Adipocyte (in vitro differentiated cells): ENCODE data around the gene TSPAN5.

Experiments
- DNase-seq: peaks from one replicate; pipeline ENCODE4 v3.0.0-alpha.2; 2015; ENCODE audit warnings: low read depth
- H3K27me3 ChIP-seq: replicated peaks from 2 replicates; pipeline ENCODE4 v1.7.0; 2013; ENCODE audit warnings: mild to moderate bottlenecking, low read length, moderate library complexity; ENCODE audit not compliant: control insufficient read depth, insufficient read depth
- H3K36me3 ChIP-seq: 2 replicates; pipeline ENCODE4 v1.7.0; 2013; ENCODE audit warnings: low read length, mild to moderate bottlenecking, moderate library complexity; ENCODE audit not compliant: control insufficient read depth, insufficient read depth, severe bottlenecking
- H3K4me1 ChIP-seq: 2 replicates; pipeline ENCODE4 v1.7.0; 2013; ENCODE audit warnings: mild to moderate bottlenecking, low read length, moderate library complexity; ENCODE audit not compliant: control insufficient read depth, insufficient read depth
- H3K4me3 ChIP-seq: 2 replicates; pipeline ENCODE4 v1.7.0; 2013; ENCODE audit warnings: mild to moderate bottlenecking, low read length, moderate library complexity
- H3K9ac ChIP-seq: 2 replicates; pipeline ENCODE4 v1.7.0; 2013; ENCODE audit warnings: mild to moderate bottlenecking, low read length, moderate library complexity
- H3K9me3 ChIP-seq: 2 replicates; pipeline ENCODE4 v1.7.0; 2013; ENCODE audit warnings: mild to moderate bottlenecking, low read length, moderate library complexity; ENCODE audit not compliant: control insufficient read depth

TSPAN5 gene

GRCh38 chr4:98519268-98519977 is 139.0 kb downstream of the TSPAN5 start:
- Histone ChIP-seq H3K4me3 (no peak overlapping the region), H3K36me3 (no peaks in the 10 kb centered on the region), H3K27me3 (no peaks in the 10 kb centered on the region), H3K9me3 (no peaks in the 10 kb centered on the region), H3K4me1 (peaks cover 63% of the 10 kb centered on the region), H3K9ac (peak overlapping the region; percentile 35)
- DNase-seq = peak; percentile 75

DNA sequence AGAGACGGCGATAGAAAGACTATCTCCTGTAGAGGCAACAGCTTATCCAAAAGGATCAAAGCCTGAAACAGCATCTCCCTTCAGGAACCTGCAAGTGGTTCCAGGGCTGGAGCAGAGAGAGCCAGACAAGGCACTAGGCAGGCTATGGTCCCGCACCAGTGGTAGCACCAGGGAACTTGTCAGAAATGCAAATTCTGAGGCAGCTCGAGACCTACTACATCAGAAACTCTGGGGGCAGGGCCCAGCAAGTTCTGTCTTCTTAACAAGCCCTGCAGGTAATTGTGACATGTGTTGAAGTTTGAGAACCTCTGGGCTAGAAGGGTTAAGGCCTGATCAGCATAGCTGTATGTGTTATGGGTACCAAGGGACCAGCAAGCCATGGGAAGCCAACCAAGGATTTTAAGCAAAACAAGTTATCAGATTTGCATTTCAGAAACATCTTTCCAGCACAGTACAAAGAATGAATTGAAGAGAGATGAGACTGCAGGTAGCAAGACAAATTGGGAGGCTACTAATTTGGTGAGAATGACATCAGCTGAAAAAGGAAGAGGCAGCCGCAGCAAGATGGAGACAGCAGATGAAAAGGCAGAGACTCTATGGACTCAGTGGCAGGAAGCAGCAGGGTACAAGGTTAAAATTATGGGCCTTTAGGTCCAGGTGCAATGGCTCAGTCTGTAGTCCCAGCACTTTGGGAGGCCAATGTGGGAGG is 139.7 kb downstream of the TSPAN5 start:
- Histone ChIP-seq H3K36me3 (no peaks in the 10 kb centered on the region), H3K4me1 (peaks cover 63% of the 10 kb centered on the region), H3K27me3 (no peaks in the 10 kb centered on the region), H3K9ac (no peak overlapping the region), H3K4me3 (no peak overlapping the region), H3K9me3 (no peaks in the 10 kb centered on the region)
- no peak for DNase-seq

DNA sequence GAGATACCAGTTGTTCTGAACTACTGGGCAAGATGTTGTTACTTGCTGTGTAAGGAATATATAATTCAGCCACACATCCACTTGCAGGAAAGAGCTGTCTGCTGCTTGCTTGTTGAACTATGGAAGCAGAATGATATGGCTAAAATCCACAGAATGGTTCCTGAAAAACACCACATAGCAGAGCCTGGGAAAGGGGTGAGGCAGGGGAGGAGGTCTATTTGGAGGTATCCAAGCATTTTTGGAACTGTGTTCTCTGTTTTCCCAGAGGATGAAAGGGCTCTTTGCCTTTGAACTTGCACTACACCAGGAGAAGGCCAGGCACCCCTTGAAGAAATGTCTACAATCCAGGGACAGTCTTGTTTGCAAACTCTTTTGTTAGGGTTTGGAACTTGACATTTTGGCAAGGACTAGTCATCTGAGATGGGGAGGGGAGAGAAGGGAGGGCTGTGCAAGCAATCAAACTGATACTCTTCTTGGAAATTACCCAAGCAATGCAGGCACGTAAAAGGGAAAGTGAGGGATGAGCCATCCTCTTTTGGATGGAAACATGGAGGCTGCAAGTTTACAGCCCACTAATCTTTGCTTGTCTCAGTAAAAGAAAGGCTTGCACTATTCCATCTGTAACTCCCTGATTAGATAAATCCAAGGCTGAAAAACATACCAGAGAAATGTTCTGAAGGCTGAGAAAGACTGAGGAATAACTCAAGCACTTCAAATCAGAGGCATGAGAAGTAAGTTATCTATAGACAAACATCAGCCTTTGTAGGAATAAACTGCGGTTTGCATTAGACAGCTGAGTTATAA is 141.0 kb downstream of the TSPAN5 start:
- Histone ChIP-seq H3K4me1 (peaks cover 53% of the 10 kb centered on the region), H3K36me3 (no peaks in the 10 kb centered on the region), H3K4me3 (peak overlapping the region; percentile 32), H3K27me3 (no peaks in the 10 kb centered on the region), H3K9ac (no peak overlapping the region), H3K9me3 (no peaks in the 10 kb centered on the region)
- DNase-seq = peak; percentile 48

DNA sequence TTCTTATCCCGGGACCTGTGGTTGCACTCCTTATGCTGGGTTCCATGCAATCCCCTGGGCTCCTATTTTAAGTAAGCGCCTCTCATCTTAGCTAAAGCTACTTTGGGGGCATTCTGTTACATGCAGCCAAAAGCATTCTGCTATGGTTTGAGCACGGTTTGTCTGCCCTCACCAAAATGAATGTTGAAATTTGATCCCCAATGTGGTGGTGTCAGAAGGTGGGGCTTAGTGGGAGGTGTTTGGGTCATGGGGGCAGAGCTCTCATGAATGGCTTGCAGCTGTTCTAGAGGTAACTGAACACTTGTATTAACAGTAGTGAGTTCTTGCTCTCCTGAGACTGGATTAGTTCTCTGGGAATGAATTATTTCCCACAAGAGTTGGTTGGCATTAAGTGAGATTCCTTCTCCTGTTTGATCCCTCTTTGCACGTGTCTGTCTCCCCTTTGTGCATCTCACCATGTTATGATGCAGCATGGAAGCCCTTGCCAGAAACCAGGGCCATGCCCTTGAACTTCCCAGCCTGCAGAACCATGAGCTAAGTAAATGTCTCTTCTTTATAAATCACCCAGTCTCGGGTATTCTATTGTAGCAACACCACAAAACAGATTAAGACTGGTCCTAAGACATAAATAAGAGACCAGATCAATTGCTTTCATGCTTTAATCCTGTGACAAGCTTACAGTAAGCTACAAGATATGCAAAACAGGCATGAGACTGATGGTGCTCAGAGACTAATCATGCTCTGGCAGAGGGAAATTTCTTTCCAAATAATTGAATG is 141.8 kb downstream of the TSPAN5 start:
- no peaks in the 10 kb centered on the region for H3K9me3 ChIP-seq
- no peaks in the 10 kb centered on the region for H3K27me3 ChIP-seq
- H3K9ac ChIP-seq = no peak overlapping the region
- H3K36me3 ChIP-seq = no peaks in the 10 kb centered on the region
- peaks cover 45% of the 10 kb centered on the region for H3K4me1 ChIP-seq
- no peak for DNase-seq
- no peak overlapping the region for H3K4me3 ChIP-seq

GRCh38 chr4:98516042-98516440 is 142.4 kb downstream of the TSPAN5 start:
- no peak overlapping the region for H3K4me3 ChIP-seq
- no peaks in the 10 kb centered on the region for H3K27me3 ChIP-seq
- no peak overlapping the region for H3K9ac ChIP-seq
- no peaks in the 10 kb centered on the region for H3K36me3 ChIP-seq
- peaks cover 50% of the 10 kb centered on the region for H3K4me1 ChIP-seq
- DNase-seq = peak; percentile 80
- no peaks in the 10 kb centered on the region for H3K9me3 ChIP-seq

DNA sequence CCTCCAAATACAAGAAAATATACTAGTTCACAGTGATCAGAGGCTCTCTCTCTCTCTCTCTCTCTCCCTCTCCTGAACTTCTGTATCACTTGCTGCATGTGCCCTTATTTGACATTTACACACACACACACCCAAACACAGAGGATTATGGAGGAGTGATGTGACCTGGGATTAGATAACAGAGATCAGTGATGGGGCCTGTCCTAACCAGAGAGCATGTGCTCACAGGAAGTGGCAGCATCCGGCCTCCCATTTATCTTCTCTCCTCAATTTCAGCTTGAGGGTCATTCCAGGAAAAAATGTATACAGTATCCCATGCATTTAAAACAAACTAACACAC is 143.0 kb downstream of the TSPAN5 start:
- H3K9ac ChIP-seq = no peak overlapping the region
- no peaks in the 10 kb centered on the region for H3K9me3 ChIP-seq
- H3K27me3 ChIP-seq = no peaks in the 10 kb centered on the region
- DNase-seq = no peak
- peaks cover 55% of the 10 kb centered on the region for H3K4me1 ChIP-seq
- no peak overlapping the region for H3K4me3 ChIP-seq
- no peaks in the 10 kb centered on the region for H3K36me3 ChIP-seq

GRCh38 chr4:98514741-98515469 is 143.5 kb downstream of the TSPAN5 start:
- Histone ChIP-seq H3K9ac (no peak overlapping the region), H3K4me1 (peaks cover 58% of the 10 kb centered on the region), H3K27me3 (no peaks in the 10 kb centered on the region), H3K9me3 (no peaks in the 10 kb centered on the region), H3K36me3 (no peaks in the 10 kb centered on the region), H3K4me3 (no peak overlapping the region)
- no peak for DNase-seq

DNA sequence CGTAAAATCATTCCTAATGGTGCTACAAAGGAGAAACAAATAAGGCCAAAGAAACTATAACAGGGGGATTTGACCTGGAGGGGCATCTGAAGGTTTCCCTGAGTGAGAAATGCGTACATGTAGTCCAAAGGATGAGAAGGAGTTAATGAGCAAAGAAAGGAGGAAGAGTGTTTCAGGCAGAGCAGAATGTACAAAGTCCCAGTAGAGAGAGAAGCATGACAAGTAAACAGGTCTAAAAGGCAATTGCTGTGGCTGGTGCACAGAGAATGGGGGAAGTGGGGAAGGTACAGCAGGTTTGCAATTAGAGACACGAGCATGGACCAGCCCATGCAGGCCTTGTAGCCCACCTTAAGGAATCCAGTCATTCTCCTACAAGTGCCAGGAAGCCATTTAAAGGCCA is 145.5 kb downstream of the TSPAN5 start:
- no peak overlapping the region for H3K9ac ChIP-seq
- DNase-seq = no peak
- no peaks in the 10 kb centered on the region for H3K27me3 ChIP-seq
- H3K4me1 ChIP-seq = peaks cover 60% of the 10 kb centered on the region
- no peaks in the 10 kb centered on the region for H3K36me3 ChIP-seq
- no peaks in the 10 kb centered on the region for H3K9me3 ChIP-seq
- no peak overlapping the region for H3K4me3 ChIP-seq

- H3K36me3 ChIP-seq = no peaks in the 10 kb centered on the region
- peak overlapping the region; percentile 43 for H3K4me3 ChIP-seq
- DNase-seq = peak; percentile 92
- H3K9ac ChIP-seq = peak overlapping the region; percentile 34
- no peaks in the 10 kb centered on the region for H3K9me3 ChIP-seq
- H3K4me1 ChIP-seq = peaks cover 40% of the 10 kb centered on the region
- H3K27me3 ChIP-seq = no peaks in the 10 kb centered on the region
Measured at GRCh38 chr4:98510757-98511517, 147.5 kb downstream of the TSPAN5 start.

DNA sequence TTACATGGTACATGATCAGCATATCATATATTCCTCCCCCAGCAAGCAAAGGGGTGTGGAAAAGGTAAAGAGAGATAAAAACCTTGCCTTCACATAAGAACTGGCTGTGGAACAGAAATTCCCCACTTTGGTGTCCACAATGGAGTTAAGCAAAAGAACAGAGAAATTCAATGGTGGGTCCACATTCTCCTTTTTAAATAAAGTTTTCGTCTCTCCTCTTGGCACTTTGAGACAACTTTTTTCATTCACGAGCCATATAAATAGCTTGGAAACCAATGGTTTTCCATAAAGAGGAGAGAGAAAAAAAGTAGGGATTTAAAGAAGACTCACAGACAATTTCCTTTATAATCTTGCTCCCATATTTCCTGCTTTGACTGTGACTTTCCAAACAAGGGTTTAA is 148.1 kb downstream of the TSPAN5 start:
- Histone ChIP-seq H3K9me3 (no peaks in the 10 kb centered on the region), H3K4me3 (peak overlapping the region; percentile 43), H3K4me1 (peaks cover 34% of the 10 kb centered on the region), H3K27me3 (no peaks in the 10 kb centered on the region), H3K36me3 (no peaks in the 10 kb centered on the region), H3K9ac (peak overlapping the region; percentile 34)
- DNase-seq = no peak
